GM21447 (cell line): ENCODE measurements around the gene VPS26C.
A peak's percentile ranks its signal among the peaks of the same experiment; 100 is the strongest.

ENCODE experiments used
- ATAC-seq: cut with Tn5 transposase; IDR thresholded peaks from one replicate; pipeline ENCODE4 v1.9.1; 2021; ENCODE audit not compliant: unreplicated experiment

VPS26C gene

DNA sequence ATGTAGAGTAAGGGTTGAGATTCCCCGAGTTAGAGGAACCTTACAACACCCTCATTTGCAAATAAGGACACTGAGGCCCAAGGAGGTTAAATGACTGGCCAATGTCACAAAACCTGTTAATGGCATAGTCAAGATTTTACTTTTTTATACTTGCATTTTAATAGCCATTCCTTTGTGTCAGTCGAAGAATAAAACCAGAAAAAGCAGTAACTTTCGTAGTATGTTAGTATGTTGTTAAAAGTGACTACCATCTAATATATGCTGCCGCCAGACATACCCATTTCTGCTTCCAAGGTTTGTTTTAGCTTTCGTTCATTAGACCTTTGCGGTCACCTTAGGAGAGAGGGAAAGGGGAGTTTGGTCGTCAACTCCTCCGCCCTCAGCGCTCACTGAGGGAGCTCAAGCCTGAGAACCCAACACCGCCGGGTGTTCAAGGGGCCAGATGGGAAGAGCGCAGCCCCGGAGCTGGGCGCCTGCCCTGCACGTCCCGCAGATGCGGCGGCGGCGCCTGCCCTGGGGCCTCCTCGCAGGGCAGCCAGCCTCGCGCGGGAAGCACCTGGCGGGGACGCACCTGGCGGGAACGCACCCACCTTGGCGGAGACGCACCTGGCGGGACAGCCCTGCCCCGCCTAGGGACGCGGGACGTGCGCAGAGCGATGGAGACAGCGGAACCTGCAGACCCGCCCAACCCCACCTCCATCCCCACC is 466 bp downstream of the VPS26C start:
- peak; percentile 12 for ATAC-seq

DNA sequence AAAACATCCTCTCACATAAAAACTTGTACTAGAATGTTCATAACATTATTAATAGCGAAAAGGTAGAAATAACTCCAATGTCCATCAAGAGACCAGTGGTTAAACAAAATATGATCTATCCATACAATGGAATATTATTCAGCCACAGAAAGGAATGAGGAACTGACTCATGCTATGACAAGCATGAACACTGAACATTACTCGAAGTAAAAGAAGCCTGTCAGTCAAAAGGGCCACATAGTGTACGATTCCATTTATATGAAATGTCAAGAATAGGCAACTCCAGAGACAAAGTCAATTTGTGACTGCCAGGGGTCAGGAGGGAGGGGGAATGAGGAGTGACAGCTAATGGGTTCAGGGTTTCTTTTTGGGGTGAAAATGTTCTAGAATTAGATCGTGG is 2.3 kb downstream of the VPS26C start:
- no peak for ATAC-seq

- ATAC-seq: no peak
Observed at GRCh38 chr21:37263827-37264600, 3.1 kb downstream of the VPS26C start.

DNA sequence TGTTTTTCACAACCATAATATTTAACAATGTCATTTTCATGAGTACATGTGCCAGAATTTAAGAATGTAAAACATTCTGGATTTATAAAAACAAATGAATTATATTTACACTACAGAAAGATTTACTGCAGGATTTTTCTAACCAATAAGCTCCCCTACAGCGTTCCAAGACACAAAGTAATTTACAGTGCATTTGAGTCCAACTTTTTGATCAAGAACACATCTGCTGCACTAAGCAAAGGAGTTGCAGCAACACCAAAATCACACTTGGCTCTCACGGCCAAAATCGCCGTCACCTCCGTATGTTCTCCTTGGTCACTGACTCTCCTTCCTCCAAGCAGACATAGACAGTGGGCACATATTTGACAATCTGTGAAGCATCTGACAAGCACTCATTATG is 7.7 kb downstream of the VPS26C start:
- no peak for ATAC-seq

DNA sequence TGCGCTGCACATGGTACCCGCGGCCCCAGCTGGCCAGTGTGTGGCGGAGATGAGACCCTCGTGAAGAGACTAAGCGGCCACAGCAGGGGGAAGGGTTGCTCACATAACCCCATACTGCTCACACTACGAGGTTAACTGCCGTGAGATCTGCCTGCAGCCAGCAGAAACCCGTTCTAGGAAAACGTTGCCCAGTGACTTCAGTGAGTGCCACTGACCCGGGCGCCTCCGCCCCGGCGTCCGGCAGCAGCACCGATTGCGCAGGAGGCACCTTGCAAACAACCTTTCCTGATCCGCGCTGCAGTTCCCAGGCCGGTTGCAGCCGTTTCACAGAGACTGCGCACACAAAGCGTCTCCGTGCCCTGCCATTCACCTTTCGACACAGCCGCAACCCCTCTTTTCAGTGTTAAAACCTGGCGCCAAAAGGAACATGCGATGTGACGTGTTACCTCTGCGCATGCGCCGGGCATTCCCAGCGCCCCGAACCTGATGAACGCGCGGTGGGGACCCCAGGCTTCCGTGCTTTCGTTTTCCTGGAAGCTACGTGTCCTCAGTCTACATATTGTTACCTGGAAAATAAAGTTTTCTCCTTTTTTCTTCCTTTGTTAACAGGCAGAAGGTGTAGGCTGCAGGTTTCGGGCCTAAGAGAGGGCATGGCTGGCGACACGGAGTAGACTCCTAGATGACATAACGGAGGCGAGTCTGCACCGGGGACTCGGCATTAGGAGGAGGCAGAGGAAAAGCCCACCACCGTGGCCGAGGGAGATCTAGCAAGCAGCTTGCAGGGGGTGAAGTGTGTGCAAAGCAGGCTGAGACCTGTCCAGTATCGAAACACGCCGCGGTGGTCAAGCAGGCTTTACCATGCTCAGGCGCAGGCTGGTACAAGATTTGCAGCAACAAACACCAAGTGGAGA is 8.9 kb downstream of the VPS26C start:
- ATAC-seq: peak; percentile 66

GRCh38 chr21:37257511-37257966 is 9.6 kb downstream of the VPS26C start:
- ATAC-seq: peak; percentile 26

DNA sequence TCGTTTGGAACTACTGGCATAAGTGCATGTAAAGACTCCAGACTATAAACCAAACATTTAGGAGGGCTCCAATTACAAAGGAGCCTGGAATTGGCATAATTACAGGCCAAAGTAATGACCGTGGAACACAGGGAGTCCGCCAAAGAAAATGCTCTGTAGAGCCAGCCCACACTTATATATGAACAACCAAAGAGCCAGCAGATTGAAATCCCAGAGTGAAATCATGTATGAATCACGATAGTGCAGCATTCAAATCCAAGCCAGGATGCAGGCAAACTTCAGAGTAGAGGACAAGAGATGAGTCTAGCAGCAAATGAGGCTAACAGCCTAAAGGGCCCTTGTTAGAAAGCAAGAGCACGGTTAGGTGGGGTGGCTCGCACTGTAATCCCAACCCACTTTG is 13.1 kb downstream of the VPS26C start:
- ATAC-seq: no peak

GRCh38 chr21:37251294-37251634 is 15.9 kb downstream of the VPS26C start:
- no peak for ATAC-seq

GRCh38 chr21:37249112-37249904 is 17.8 kb downstream of the VPS26C start:
- no peak for ATAC-seq

DNA sequence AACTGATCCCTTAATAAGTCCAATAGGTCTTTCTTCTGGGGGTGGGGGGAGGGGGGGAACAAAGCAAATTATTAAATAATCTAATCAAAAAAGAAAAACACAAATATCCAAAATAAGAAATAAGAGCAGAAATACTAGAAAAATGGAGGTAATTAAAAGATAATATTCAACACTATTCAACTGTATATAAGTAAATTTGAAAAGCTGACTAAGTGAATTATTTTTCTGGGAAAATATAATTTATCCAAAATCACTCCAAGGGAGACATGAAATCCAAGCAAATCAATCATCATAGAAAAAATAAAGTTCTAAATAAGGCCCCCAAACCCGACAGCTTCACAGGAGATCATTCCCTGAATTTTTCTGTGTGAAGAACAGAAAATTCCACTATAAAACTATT is 18.8 kb downstream of the VPS26C start:
- ATAC-seq: no peak

DNA sequence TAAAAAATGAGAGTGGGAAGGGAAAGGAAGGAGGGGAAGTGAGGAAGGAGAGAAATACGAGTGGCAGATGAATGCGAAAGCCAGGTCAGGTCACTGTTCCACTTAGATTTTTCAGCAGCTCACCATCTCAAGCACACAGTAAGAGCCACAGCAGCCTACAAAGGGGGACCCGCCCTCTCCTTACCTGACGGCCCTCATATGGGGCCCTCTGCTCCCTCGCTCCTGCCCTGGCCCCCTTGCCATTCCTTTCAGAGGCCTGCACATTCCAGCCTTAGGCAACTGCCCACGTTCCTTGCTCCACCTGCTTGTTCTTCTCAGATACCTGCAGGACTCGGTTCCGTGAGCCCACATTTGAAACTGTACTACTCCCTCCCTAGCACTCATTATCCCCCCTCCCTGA is 22.0 kb downstream of the VPS26C start:
- ATAC-seq: no peak

DNA sequence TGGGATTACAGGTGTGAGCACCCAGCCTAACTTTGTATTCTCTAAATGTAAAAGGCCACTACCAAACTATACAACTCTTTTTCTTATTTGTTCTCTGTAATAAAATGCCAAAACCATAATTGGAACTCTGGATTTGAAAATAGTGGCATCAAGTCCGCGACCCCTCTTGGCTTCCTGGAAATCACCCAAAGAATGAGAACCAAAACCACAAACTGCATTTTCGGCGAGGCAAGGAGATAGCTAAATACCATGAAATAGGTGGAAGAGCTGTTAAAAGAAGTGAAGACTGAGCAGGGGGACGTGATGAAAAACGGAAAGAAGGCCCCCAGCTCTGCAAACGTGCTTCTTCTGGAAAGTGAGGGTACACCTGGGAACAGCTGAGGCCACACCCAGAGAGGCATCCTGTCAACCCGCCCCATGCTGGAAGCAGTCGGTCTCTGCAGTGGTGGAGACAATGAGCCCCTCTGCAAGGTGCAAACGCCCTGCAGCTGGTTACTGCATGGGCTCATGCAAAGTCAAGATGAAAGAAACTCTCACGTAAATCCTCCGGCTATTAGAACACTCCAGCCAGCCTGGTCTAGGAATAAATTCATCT is 22.5 kb downstream of the VPS26C start:
- ATAC-seq: no peak

GRCh38 chr21:37243961-37244360 is 23.2 kb downstream of the VPS26C start:
- ATAC-seq: no peak

- no peak for ATAC-seq
Observed at GRCh38 chr21:37241426-37241825, 25.7 kb downstream of the VPS26C start.

DNA sequence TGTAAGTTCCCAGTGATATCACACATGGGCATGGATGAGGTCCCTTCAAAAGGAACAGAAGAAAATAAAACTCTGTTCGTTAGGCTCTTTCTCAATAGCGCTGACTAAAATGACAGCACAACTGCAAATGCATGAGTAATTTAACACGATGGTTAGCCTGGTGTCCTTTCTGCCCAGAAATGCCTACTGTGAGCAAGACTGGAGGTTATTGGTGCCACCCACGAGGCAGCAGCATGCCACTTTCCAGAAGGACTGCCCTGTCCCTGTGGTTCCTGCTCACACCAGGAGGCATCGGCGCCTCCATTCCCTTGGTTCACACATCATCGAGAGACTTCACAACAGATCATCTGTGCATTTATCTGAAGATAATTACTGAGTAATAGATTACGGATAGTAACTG is 26.2 kb downstream of the VPS26C start:
- ATAC-seq: no peak

DNA sequence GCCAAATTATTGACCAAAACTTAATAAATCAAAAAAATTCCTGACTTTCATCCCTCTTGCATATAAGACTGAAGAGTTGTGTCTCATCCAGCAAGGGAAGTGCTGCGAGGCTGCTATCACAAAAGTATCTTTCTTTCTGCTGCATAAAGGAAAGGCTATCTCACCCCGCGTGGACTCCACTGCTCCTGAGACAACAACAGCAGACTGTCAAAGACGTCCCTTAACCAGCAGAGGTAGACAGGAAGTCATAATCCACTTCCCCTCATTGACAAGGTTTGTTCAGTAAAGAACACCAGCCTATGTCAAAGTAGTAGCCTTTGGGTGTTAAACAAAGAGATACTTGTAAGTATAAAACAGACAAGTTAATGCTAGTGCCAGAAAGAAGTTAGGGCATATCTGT is 29.4 kb downstream of the VPS26C start:
- ATAC-seq: no peak

- ATAC-seq: no peak
Observed at GRCh38 chr21:37237346-37237745, 29.8 kb downstream of the VPS26C start.

DNA sequence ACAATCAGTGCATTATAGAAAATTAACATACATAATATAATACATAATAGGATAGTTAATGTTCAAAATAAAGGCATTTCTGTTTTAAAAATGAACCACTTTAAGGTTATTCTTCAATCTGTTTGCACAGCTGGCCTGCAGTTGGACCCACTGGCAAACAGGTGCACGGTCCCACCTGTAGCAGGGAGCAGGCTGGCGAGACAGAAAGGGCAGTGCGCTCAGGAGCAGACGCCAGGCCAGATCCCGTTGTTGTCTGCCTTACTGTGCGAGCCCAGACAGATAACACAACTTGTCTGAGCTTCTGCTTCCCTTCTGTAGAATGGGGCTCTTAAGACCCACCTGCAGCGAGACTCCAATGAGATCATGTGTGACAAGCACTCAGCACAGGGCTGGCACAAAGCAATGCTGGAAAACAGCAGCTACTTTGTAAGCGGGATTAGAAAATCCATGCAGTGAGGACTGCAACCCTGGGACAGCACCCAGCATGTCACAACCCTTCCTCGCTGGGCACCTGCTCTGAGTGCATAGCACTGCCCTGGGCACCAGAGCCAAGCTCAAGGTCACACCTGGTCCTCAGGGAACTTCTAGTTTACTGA is 33.5 kb downstream of the VPS26C start:
- ATAC-seq: no peak

DNA sequence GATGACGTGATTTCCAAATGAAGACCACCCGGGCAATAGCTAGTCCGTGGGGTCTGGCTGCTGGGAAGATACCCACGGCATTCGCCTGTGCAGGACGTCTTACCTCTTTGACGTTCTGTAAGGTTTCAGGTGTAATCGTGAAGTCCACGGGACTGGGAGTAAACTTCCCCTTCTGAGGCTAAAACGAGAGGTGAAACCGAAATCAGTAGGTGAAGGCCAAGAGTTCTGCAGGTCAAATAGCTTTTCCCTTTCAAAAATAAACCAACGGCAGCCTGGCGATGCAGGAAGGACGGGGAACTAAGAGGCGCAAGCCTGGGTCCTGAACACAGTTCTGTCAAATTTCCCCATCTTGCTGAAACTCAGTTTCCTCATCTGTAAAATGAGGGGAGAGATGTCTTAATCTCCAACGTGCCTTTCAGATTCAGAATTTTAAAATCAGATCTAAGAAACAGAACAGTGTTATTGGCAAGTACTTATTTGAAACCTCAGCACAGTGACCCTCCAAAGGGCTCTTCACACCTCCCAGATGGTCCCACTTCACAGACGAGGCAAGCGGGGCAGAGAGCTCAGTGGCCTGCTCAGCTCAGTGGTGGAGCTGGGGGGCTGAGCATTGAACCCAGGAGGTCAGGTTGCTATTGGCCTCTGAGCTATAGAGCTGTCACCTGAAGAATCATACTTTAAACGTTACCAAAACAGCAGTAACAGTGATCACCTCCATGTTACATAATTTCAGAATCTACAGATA is 34.7 kb downstream of the VPS26C start:
- peak; percentile 75 for ATAC-seq
